ENCODE data around the gene NKD2. TPM values are rescaled to one million over a fixed set of nuclear protein-coding genes. Genes with fewer than 3 reads are reported as not detected.

Gene NKD2
- total RNA-seq, 1 experiment from 2014 or later, result 0.27 TPM

DNA sequence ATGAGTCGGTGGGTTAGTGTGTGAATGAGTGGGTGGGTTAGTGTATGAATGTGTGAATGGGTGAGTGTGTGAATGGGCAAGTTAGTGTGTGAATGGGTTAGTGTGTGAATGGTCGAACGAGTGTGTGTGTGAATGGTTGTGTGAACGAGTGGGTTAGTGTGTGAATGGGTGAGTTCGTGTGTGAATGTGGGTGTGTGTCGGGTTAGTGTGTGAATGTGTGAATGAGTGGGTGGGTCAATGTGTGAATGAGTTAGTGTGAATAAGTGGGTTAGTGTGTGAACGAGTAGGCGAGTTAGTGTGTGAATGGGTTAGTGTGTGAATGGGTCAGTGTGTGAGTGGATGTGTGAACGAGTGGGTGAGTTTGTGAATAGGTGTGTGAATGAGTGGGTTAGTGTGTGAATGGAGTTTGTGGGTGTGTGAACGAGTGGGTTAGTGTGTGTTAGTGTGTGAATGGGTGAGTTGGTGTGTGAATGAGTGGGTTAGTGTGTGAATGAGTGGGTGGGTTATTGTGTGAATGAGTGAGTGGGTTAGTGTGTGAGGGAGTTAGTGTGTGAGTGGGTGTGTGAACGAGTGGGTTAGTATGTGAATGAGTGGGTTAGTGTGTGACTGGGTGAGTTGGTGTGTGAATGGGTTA is 38.8 kb downstream of the NKD2 start:
- in situ Hi-C loops (cut with HindIII; ENCODE audit: low pct_unique_long_range_greater_than_20kb, low sequenced_read_pairs), result no loop called here
- DNase-seq (ENCODE audit: low read depth), result no peak

DNA sequence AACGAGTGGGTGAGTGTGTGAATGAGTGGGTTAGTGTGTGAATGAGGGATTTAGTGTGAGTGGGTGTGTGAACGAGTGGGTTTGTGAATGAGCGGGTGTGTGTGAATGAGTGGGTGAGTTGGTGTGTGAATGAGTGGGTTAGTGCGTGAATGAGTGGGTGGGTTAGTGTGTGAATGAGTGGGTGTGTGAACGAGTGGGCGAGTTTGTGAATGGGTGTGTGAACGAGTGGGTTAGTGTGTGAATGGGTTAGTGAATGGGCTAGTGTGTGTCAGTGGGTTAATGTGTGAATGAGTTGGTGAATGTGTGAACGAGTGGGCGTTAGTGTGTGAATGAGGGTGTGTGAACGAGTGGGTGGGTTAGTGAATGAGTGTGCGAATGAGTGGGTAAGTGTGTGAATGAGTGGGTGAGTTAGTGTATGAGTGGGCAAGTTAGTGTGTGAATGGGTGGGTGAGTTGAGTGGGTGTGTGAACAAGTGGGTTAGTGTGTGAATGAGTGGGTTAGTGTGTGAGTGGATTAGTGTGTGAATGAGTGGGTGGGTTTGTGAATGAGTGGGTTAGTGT is 39.6 kb downstream of the NKD2 start:
- in situ Hi-C loops (cut with HindIII; ENCODE audit: low pct_unique_long_range_greater_than_20kb, low sequenced_read_pairs), result no loop called here

DNA sequence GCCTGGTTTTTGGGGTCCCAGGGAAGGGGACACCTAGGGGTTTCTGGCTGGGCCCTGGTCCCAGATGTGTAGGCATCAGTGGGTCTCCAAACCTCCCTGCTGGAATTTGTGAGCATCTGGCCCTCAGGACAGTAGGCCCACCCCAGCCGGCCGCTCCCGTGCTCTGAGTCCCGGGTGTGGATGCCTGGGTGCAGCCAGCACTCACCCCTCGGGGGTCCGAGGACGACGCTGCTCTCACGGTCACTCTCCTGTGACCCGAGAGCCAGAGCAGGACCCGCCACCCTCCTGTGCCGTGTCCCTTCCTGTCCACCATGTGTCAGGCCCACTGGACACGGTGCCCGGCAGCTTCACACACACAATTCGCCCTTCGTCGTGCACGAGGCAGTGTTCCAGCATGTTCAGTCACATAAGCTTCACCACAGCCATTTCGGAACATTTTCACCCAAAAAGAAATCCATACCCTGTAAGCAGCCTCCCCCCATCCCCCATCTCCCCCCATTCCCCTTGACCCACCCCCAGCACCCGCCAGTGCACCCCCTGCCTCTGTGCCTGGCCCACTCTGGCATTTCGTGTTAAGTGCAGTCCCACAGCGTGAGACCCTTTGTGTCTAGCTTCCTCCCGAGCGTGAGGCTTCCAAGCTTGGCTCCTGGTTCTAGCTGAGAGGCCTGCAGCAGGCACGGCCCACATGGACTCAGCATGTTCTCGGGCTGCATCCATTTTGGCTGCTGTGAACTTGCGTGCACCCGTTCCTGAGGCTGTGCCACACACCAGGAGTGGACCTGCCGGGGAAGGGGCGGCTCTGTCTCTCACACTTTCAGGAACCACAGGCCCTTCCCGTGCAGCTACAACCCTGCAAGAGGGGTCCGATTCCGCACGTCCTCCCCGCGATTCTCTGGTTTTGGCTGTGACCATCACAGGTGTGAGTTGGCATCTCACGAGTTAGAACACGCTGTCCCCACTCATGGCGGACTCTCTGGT is 40.5 kb downstream of the NKD2 start:
- DNase-seq (ENCODE audit: low read depth), result no peak
- in situ Hi-C loops (cut with HindIII; ENCODE audit: low pct_unique_long_range_greater_than_20kb, low sequenced_read_pairs), result no loop called here

More for the DNA sequence above, 39.6 kb downstream of the NKD2 start:
- DNase-seq (ENCODE audit: low read depth), result no peak

DNA sequence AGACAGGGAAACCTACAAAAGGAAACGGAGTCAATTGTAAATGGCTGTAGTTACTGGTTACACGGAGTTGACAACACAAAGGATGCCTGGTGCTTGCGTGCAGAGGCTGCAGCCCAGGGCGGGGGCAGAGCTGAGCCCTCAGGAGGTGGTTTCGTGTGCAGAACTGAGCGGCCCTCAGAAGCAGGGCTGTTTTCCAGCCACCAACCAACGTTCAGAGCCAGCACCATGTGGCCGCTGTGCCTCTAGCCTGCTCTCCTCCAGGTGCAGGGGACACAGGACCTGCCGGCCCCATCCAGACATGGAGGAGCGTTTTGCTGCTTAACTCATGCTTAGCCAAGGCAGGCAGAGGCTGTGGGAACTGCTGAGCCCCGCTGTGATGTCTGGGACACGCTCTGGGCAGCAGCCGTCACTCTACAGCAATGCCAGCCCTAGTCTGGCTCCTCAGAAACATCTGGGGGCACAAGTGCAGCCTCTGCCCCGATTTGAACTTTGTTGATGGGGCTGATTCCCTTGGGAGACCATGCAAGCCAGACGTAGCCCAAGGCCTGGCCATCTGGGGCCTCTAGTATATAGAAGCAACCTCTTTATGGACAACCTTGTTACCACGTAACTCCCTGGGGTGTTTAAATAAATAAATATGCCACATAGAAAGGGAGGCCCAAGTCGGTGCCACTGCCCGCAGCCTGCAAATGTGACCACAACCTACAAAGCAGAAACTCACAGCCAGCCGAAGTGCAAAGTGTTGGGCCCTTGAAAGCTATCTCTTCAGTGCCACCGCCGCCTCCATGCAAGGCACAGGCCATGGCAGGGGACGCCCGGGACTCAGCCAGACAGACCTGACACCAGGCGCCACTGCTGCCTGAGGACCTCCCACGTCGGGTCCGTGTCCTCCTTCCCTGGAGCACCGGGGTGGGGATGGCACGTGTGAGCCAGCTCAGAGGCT is 42.1 kb downstream of the NKD2 start:
- DNase-seq (ENCODE audit: low read depth), result no peak
- in situ Hi-C loops (cut with HindIII; ENCODE audit: low pct_unique_long_range_greater_than_20kb, low sequenced_read_pairs), result no loop called here

DNA sequence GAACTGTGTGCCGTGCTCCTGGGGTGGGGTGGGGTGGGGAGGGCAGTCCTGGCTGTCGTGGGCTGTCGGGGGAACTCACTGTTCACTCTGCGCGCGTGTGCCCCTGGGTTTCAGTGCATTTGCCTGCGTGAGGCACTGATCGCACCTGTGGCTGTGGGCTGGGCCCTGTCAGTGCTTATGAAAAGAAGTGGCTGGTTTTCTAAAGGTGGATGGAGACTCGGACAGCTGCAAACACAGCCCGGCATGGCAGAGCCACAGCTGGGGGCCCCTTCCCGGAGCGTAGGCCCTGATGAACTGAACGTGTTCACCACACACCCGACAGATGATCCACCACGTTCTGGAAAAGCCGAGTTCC is 42.7 kb downstream of the NKD2 start:
- in situ Hi-C loops (cut with HindIII; ENCODE audit: low pct_unique_long_range_greater_than_20kb, low sequenced_read_pairs), result no loop called here

DNA sequence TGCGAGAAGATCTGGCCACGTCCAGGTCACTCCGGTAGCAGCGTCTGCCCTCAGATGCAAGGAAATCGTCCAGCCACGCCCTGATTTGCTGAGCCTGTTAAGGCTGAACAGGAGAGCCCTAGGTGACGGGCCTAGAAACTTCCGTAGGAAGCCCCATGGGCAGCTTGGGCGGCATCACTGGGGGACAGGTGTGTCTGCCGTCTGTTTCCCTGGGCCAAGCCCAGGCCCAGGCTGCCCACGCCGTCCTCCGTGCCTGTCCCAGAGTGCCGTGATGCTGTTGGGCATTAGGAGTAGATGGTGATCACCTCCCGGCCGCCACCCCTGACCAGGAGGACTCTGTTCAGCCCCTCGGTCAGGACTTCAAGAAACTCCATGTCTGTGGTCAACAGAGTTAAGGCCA is 43.5 kb downstream of the NKD2 start:
- in situ Hi-C loops (cut with HindIII; ENCODE audit: low pct_unique_long_range_greater_than_20kb, low sequenced_read_pairs), result no loop called here

More for the DNA sequence above, 42.7 kb downstream of the NKD2 start:
- no peak for DNase-seq (ENCODE audit: low read depth)

DNA sequence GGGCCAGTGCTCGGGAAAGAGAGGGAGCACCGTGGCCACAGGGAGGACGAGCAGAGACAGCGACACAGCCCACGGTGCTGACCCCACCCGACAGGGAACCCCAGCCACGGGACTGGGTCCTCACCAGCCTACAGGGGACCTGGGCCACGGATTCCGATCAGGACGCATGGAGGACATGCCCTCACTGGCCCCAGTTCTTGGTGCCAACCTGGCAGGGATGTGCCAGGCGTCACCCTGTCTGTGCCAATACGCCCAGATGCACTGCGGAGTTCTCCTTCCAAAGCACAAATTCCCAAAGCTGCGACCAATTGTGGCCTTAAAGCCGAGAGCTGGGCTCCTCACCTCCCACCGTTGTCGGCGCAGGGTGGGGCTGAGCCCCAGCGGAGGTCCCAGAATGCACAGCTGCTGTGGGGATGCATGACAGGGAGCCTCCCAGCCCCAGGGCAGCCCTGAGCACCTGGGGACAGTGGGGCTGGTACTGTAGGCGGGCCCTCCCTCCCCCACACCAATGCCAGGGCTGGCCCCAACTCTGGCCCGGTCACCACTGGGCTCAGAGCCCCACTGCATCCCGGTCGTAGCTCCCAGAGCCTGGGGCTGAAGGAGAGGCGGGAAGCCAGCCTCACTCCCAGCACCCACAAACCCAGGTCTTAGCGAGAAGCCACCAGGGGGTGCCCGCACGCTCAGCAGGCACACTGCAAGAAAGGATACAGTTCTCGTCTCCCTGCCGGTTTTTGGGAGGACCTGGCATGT is 44.2 kb downstream of the NKD2 start:
- DNase-seq (ENCODE audit: low read depth), result no peak
- in situ Hi-C loops (cut with HindIII; ENCODE audit: low pct_unique_long_range_greater_than_20kb, low sequenced_read_pairs), result no loop called here

More for the DNA sequence above, 43.5 kb downstream of the NKD2 start:
- no peak for DNase-seq (ENCODE audit: low read depth)

DNA sequence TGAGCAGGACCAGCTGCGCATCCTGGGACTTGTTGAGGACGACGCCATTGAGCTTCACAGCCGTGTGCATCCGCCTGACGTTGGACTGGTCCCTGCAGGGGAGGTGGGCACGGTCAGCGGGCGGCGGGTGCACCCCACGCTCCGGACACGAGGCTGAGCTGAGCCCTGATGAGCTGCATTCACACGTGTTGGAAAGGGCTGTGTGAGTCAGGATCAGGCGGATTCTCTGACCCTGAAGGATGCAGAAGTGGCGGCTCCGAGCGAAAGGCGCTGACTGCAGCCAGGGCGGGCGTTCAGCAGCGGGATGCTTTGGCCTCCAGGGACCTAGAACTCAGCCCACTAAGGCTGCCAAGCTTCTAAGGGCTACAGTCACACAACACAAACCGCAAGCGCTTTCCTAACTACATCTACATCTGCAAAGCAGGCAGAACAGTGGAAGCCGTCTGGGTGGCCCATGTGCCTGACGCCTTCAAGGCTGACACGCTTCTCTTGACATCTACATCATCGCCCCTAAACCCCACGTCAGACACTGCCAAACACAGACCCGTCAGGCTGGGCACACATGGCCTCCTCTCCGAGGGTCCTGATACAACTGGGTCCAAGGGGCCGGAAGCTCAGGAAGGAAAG is 44.9 kb downstream of the NKD2 start:
- no peak for DNase-seq (ENCODE audit: low read depth)
- in situ Hi-C loops (cut with HindIII; ENCODE audit: low pct_unique_long_range_greater_than_20kb, low sequenced_read_pairs), result no loop called here

DNA sequence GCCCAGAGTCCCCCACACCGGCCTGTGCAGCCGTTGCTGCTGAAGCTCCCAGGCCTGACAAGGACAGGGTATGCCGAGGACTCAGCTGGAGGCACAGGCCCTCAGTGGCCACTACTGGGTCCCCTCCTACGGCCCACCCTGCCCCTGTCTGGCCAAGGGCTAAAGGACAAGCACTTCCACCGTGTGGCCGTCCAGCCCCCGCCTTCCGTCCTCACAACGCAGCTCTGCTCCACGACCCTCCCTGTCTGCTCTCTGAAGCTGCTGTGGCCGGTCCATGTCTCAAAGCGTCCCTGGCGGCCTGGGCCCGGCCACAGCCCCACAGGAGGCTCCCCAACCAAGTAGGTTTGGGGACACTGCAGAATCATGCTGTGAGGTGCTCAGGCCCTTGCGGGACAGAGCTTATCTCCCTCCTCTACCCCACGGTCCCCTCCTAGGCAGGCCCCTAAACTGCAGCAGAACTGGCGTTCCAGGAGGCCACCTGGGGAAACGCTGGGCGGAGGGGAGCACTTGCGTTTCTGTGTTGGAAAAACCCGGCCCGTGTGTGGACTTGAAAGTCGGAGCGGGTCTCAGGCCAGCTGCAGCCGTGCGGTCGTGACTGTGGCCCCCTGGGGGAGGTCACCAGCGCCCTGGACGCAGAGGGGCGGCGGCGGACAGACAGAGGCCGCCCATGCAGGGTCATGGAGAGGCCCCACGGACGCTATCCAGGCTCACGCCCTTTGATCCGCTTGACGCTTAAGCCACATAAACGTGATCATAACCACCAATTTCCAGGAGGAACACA is 45.6 kb downstream of the NKD2 start:
- DNase-seq (ENCODE audit: low read depth), result no peak
- in situ Hi-C loops (cut with HindIII; ENCODE audit: low pct_unique_long_range_greater_than_20kb, low sequenced_read_pairs), result no loop called here

DNA sequence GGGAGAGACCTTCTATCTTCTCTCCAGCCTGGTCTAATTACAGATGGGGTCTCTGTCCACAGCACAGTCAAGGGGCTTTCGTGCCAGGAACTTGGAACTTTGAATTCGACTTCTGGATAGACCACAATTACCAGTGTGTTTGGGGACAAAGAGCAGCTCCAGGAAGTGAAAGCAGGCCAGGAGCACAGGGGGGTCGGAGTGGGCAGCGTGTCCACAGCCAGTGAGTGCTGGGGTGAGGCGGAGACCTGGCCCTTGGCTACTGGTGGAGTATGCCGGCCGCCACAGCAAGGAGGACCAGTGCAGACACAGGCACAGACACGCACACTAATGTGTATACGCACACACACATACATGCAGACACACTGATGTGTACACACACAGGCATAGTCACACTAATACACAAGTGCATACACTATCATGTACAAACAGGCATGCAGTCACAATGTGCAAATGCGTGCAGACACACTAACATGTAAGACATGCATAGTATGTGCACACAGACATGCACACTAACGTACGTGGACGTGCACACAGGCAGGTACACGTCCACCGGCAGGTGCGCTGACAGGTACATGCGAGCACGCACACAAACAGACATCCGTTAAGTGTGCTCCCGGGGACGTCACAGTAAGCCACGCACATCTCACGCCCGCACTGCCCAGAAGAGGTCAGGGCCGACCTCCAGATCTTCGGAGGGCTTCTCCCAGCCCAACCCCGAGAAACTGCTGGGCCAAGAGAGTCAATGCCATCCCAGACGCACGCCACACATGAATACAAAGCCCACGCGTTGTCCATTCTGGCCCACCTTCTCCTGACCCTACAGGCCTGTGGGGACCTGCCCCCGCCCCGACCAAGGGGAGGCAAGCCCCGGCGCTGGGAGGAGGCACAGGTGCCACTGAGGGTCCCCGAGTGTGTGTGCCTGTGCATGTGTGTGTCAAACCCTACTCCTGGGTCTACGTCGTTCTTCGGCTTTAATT is 46.5 kb downstream of the NKD2 start:
- no peak for DNase-seq (ENCODE audit: low read depth)
- in situ Hi-C loops (cut with HindIII; ENCODE audit: low pct_unique_long_range_greater_than_20kb, low sequenced_read_pairs), result no loop called here

DNA sequence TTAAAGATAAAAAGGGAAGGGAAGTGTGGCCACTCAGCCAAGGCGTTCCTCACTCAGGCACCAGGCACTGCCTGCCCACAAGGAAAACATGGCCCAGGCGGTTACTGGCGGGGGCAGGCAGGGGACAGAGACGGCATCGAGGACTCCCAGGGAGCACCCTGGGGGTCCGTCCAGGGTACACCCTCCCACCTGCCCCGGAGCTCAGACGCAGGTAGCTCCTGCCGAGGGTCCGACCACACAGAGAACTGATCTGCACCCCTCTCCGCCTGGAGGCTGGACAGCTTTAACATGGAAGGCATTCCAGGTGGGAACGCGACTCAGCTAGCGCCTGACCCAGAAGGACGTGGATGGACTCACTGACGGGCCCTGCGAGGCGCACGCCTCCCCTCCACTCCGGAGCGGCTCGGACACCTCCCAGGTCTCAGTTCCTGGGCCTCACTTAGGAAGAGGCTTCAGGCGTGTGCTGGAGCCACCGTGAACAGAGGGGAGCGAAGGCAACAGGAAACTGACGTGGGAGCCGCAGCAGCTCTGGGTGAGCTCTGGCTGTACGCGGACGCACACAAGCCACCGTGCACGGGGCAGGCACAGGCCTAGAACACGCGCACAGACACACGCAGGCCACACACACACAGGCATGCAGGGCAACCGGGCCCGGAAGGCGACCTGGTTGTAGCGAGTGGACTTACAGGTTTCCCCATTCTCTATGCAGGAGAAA is 47.5 kb downstream of the NKD2 start:
- no peak for DNase-seq (ENCODE audit: low read depth)
- in situ Hi-C loops (cut with HindIII; ENCODE audit: low pct_unique_long_range_greater_than_20kb, low sequenced_read_pairs), result no loop called here

DNA sequence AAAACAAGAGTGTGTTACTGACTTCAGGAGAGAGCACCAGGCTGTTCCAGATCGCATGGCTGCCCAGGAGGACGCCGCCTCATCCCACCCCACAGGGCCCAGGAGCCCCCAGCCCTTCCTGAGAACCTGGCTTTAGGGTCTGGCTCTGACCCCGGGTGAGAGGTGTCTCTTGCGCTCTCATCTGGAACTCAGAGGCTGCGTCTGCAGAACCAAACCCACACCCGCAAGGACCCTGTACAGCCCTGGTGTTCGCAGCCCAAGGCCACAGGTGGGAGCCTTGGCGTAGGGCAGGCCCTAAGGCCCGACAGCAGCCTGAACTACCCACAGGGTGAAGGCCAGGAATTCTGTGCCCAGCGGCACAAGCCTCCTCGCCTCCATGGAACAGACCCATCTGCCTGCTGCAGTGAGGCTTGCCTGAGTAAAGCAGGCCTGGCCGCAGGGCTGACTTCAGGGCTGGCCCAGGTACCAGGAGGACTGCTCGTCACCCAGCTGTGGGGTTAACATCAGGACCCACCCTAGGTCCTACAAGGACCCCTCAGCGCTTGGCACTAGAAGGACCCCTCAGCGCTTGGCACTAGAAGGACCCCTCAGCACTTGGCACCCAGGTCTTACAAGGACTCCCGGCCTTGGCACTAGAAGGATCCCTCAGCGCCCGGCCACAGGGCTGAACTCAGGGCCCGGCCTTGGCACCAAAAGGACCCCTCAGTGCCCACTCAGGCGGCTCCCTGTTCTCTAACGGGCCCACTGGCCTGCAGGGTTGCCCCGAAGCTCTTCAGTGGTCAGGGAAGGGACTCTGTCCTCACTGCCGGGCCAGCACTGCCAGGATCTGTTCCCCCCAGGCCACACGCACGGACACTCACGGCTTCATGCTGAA is 48.2 kb downstream of the NKD2 start:
- no peak for DNase-seq (ENCODE audit: low read depth)
- in situ Hi-C loops (cut with HindIII; ENCODE audit: low pct_unique_long_range_greater_than_20kb, low sequenced_read_pairs), result no loop called here

DNA sequence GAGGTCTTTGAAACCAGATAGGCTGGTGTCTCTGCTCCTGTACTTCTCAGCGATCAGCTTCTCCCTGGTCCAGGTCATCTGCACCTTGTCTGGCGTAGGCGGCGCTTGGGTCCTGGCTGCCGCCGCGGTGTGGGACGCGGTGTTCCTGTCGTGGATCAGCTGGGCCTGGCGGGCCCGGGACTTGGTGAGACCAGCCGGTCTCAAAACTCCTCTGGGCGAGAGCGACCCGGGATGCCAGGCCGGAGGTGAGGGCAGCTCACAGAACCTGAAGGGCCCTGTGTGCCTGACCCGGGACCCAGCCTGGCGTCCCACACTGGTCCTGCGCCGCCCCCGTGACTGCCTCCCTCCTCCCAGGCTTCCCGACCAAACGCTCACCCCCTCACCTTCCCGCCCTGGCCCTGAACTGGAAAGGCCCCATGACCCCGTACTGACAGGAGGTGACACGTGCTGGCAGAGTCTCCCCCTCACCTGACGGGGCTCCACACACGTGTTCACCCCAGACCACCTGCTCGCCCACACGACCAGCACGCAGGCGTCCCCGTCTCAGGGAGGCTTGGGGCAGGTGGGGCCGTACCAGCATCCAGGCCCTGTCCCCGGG is 49.0 kb downstream of the NKD2 start:
- no peak for DNase-seq (ENCODE audit: low read depth)
- in situ Hi-C loops (cut with HindIII; ENCODE audit: low pct_unique_long_range_greater_than_20kb, low sequenced_read_pairs), result no loop called here
